ENCODE data around the gene PLEKHG1.

Gene PLEKHG1

DNA sequence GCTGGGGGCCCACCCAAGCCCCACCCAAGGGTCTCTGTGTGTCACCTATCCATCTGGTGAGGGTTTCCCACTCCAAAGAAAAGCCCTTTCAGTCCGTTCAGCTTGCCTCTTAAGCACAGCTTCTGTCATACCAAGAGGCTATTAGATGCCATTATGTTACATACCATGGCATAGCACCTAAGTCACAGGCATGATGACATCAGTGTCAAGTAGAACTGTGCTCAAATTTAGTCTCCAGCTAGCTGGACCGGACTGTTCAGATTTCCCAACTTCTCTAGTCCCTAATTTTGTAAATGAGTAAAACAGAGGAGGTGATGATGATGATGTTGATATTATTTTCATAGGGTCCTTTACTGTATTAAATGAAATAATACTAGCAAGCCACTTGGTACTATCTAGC is 19.2 kb upstream of the PLEKHG1 start:
- Histone ChIP-seq H3K79me2 (ENCODE audit: control insufficient read depth, low read length) (no peaks in the 10 kb centered on the region), H3K9me3 (ENCODE audit: control insufficient read depth, insufficient read depth, low read length) (no peaks in the 10 kb centered on the region), H3K27me3 (ENCODE audit: control insufficient read depth, low read length) (no peaks in the 10 kb centered on the region), H3K36me3 (ENCODE audit: control insufficient read depth, low read length) (no peaks in the 10 kb centered on the region), H3K4me1 (ENCODE audit: control insufficient read depth, low read length) (peaks cover 25% of the 10 kb centered on the region), H3K4me3 (ENCODE audit: low read length) (no peak overlapping the region), H3F3A (ENCODE audit: control insufficient read depth, insufficient read depth) (no peaks in the 10 kb centered on the region), H4K20me1 (ENCODE audit: control insufficient read depth, insufficient read depth, low read depth, low read length) (no peaks in the 10 kb centered on the region), H3K27ac (ENCODE audit: low read depth, low read length) (no peak overlapping the region), H3K4me2 (ENCODE audit: low read length) (no peak overlapping the region), H3K9me2 (replicated peaks; ENCODE audit: control insufficient read depth, low read length) (no peaks in the 10 kb centered on the region)
- TF ChIP-seq, protein P1, sequence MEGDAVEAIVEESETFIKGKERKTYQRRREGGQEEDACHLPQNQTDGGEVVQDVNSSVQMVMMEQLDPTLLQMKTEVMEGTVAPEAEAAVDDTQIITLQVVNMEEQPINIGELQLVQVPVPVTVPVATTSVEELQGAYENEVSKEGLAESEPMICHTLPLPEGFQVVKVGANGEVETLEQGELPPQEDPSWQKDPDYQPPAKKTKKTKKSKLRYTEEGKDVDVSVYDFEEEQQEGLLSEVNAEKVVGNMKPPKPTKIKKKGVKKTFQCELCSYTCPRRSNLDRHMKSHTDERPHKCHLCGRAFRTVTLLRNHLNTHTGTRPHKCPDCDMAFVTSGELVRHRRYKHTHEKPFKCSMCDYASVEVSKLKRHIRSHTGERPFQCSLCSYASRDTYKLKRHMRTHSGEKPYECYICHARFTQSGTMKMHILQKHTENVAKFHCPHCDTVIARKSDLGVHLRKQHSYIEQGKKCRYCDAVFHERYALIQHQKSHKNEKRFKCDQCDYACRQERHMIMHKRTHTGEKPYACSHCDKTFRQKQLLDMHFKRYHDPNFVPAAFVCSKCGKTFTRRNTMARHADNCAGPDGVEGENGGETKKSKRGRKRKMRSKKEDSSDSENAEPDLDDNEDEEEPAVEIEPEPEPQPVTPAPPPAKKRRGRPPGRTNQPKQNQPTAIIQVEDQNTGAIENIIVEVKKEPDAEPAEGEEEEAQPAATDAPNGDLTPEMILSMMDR (IDR thresholded peaks at IDR 0.05; ENCODE audit: low read depth, low read length, poor library complexity, severe bottlenecking), result no peak
- TF ChIP-seq EZH2phosphoT487 (IDR thresholded peaks at IDR 0.05; ENCODE audit: borderline replicate concordance, low read length), result no peak

DNA sequence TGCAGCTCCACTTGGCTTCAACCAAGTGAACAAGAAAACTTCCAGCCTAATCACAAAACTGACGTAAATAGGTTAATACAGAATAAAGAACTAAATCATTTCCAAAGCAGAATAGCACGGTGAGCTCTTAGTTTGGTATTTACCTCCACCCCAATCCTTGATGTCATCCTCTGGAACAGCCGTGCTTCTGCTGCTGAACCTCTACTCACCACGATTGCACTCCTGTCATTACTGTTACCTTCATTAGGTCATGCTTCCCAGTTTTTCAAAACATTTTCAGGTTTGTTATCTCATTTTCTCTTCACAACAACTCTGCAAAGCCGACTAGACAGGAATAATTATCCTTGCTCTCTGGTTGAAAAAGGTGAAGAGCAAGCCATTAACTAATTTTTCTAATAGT is 15.6 kb upstream of the PLEKHG1 start:
- H3K4me1 ChIP-seq (ENCODE audit: control insufficient read depth, low read length), result peaks cover 29% of the 10 kb centered on the region
- no peak for TF ChIP-seq EZH2phosphoT487 (IDR thresholded peaks at IDR 0.05; ENCODE audit: borderline replicate concordance, low read length)
- TF ChIP-seq, protein P1 (IDR thresholded peaks at IDR 0.05; ENCODE audit: low read depth, low read length, poor library complexity, severe bottlenecking), result no peak
- no peaks in the 10 kb centered on the region for H4K20me1 ChIP-seq (ENCODE audit: control insufficient read depth, insufficient read depth, low read depth, low read length)
- H3K79me2 ChIP-seq (ENCODE audit: control insufficient read depth, low read length), result no peaks in the 10 kb centered on the region
- no peaks in the 10 kb centered on the region for H3K27me3 ChIP-seq (ENCODE audit: control insufficient read depth, low read length)
- no peaks in the 10 kb centered on the region for H3K9me3 ChIP-seq (ENCODE audit: control insufficient read depth, insufficient read depth, low read length)
- no peak overlapping the region for H3K4me2 ChIP-seq (ENCODE audit: low read length)
- H3K9me2 ChIP-seq (replicated peaks; ENCODE audit: control insufficient read depth, low read length), result no peaks in the 10 kb centered on the region
- no peak overlapping the region for H3K27ac ChIP-seq (ENCODE audit: low read depth, low read length)
- H3K4me3 ChIP-seq (ENCODE audit: low read length), result no peak overlapping the region
- no peaks in the 10 kb centered on the region for H3K36me3 ChIP-seq (ENCODE audit: control insufficient read depth, low read length)
- no peaks in the 10 kb centered on the region for H3F3A ChIP-seq (ENCODE audit: control insufficient read depth, insufficient read depth)

DNA sequence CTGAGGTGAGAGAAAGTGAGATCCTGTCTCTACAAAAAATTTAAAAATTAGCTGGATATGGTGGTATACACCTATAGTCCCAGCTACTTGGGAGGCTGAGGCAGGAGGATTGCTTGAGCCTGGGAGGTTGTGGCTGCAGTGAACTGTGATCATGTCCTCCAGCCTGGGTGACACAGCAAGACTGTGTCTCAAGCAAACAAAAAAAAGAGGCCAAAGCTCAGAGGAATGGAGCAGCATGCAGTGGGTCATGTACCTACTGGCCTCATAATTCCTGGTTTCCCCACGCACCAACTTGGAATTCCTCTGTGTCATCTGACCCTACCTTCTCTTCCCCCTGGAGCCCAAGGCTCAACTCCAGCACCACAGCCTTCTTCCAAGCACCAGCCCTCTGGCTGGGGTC is 15.1 kb upstream of the PLEKHG1 start:
- no peak overlapping the region for H3K27ac ChIP-seq (ENCODE audit: low read depth, low read length)
- TF ChIP-seq, protein P1 (IDR thresholded peaks at IDR 0.05; ENCODE audit: low read depth, low read length, poor library complexity, severe bottlenecking), result no peak
- TF ChIP-seq EZH2phosphoT487 (IDR thresholded peaks at IDR 0.05; ENCODE audit: borderline replicate concordance, low read length), result no peak

More for the DNA sequence above, 15.1 kb upstream of the PLEKHG1 start:
- Histone ChIP-seq H3K36me3 (ENCODE audit: control insufficient read depth, low read length) (no peaks in the 10 kb centered on the region), H3K4me1 (ENCODE audit: control insufficient read depth, low read length) (peaks cover 32% of the 10 kb centered on the region), H4K20me1 (ENCODE audit: control insufficient read depth, insufficient read depth, low read depth, low read length) (no peaks in the 10 kb centered on the region), H3F3A (ENCODE audit: control insufficient read depth, insufficient read depth) (no peaks in the 10 kb centered on the region), H3K9me2 (replicated peaks; ENCODE audit: control insufficient read depth, low read length) (no peaks in the 10 kb centered on the region), H3K4me3 (ENCODE audit: low read length) (no peak overlapping the region), H3K4me2 (ENCODE audit: low read length) (no peak overlapping the region), H3K27me3 (ENCODE audit: control insufficient read depth, low read length) (no peaks in the 10 kb centered on the region), H3K9me3 (ENCODE audit: control insufficient read depth, insufficient read depth, low read length) (no peaks in the 10 kb centered on the region), H3K79me2 (ENCODE audit: control insufficient read depth, low read length) (no peaks in the 10 kb centered on the region)
